ENCODE results near the gene GPR157. TPM values are rescaled to one million over a fixed set of nuclear protein-coding genes. Genes with fewer than 3 reads are reported as not detected.

The GPR157 gene
- total and polyA plus RNA-seq, 10 of the 15 experiments (the other 5 are each of a cell fraction or from before 2014, with no cell fraction given) = 0.66 to 15.9 (median 3.1) TPM

DNA sequence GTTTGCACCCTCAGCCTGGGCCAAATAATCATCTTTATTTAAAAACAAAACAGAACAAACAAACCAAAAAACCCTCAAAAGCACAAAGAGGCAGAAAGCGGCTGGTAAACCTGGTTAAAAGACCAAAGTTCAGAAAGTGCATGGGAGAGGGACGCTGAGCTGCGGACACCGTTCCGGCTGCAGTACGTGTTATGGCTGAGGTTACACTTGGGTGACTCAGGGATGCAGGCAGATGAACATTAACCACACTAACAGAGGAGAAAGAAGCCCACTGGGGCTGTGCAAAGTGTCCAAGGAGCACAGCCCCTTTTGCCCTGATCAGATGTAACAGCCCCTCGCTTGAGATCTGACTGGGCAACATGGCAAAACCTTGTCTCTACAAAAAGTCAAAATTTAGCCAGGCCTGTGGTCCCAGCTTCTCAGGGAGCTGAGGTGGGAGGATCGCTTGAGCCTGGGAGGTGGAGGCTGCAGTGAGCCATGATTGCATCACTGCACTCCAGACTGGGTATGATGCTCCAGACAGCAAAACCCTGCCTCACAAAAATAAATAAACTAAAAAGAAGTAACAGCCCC, 28.3 kb downstream of the GPR157 start:
- ChIA-PET POLR2A (interaction anchor here (0.6 kb wide), 1 partner anchor 63 kb away, joined by 3 read pairs; no protein-coding TSS in a partner anchor), CTCF (interaction anchor here (0.9 to 6.2 kb wide), 14 partner anchors 8 to 183 kb away, joined by 3 to 126 read pairs (median 14); no protein-coding TSS in a partner anchor)

More for the DNA sequence above, 28.3 kb downstream of the GPR157 start:
- BruUV-seq (replicated peaks) = no TSS peak
- Histone ChIP-seq H3K27me3 (replicated peaks in 1 of 2; ENCODE audit: control insufficient read depth in 2 of 2, insufficient read depth in 2 of 2, low read length in 1 of 2) (no peaks in the 10 kb centered on the region), H3K79me2 (ENCODE audit: control insufficient read depth, insufficient read depth, low read length) (no peaks in the 10 kb centered on the region), H2AFZ (ENCODE audit: control insufficient read depth, low read depth, low read length) (no peak overlapping the region), H3K36me3 (ENCODE audit: control insufficient read depth in 2 of 2, insufficient read depth in 2 of 2, low read length in 1 of 2) (no peaks in the 10 kb centered on the region; a peak in 1 of 4 replicates), H3K4me2 (ENCODE audit: control insufficient read depth, insufficient read depth) (no peak overlapping the region), H3K9me3 (replicated peaks; ENCODE audit: control insufficient read depth, insufficient read depth, low read length) (no peaks in the 10 kb centered on the region; the same call in 1 of the 3 replicates), H3K4me1 (ENCODE audit: control insufficient read depth, insufficient read depth, low read length) (no peaks in the 10 kb centered on the region), H3K27ac (ENCODE audit: control insufficient read depth, insufficient read depth) (no peak overlapping the region), H3K4me3 (no peak overlapping the region), H3K9ac (ENCODE audit: control insufficient read depth, insufficient read depth, low read length) (no peak overlapping the region), H4K20me1 (ENCODE audit: control insufficient read depth, insufficient read depth) (no peaks in the 10 kb centered on the region)
- ATAC-seq (no peak), FAIRE-seq (no peak), DNase-seq (ENCODE audit: low read depth, low spot score) (no peak)
- ChIA-PET RAD21 (ENCODE audit: unreplicated experiment) (interaction anchor here (1.3 to 3.4 kb wide), 6 partner anchors 25 to 138 kb away, joined by 4 to 26 read pairs (median 8); no protein-coding TSS in a partner anchor), SMC1A (ENCODE audit: uncharacterized antibody, unreplicated experiment) (interaction anchor here (0.6 to 3.4 kb wide), 13 partner anchors 8 to 185 kb away, joined by 3 to 38 read pairs (median 5); partner anchors contain the start of gene SLC2A5)
- in situ Hi-C loops (cut with MboI) (loop anchor here (5.0 to 10.0 kb wide), 2 partner anchors 93 to 186 kb away; no protein-coding TSS in a partner anchor), intact Hi-C loops (cut with micrococcal nuclease; ENCODE audit: unreplicated experiment) (loop anchor here (1.0 kb wide), 2 partner anchors 90 to 182 kb away; no protein-coding TSS in a partner anchor)
- TF ChIP-seq, protein P1, sequence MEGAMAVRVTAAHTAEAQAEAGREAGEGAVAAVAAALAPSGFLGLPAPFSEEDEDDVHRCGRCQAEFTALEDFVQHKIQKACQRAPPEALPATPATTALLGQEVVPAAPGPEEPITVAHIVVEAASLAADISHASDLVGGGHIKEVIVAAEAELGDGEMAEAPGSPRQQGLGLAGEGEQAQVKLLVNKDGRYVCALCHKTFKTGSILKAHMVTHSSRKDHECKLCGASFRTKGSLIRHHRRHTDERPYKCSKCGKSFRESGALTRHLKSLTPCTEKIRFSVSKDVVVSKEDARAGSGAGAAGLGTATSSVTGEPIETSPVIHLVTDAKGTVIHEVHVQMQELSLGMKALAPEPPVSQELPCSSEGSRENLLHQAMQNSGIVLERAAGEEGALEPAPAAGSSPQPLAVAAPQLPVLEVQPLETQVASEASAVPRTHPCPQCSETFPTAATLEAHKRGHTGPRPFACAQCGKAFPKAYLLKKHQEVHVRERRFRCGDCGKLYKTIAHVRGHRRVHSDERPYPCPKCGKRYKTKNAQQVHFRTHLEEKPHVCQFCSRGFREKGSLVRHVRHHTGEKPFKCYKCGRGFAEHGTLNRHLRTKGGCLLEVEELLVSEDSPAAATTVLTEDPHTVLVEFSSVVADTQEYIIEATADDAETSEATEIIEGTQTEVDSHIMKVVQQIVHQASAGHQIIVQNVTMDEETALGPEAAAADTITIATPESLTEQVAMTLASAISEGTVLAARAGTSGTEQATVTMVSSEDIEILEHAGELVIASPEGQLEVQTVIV (IDR thresholded peaks at IDR 0.05; ENCODE audit: borderline replicate concordance, partially characterized antibody) = no peak
- 87% methylated on average over 8 of the region's 8 CpGs for WGBS (ENCODE audit: insufficient coverage, insufficient replicate concordance, low lambda C conversion rate, missing lambda C conversion rate)
